NK-92 (cell line): ENCODE data around the gene B4GALT2.

Experiments
- DNase-seq: peaks from one replicate; lab custom pipeline; 2025; ENCODE audit not compliant: unreplicated experiment; lab: John Stamatoyannopoulos, UW

B4GALT2 gene

GRCh38 chr1:43969416-43969745, 9.6 kb upstream of the B4GALT2 start:
- no peak for DNase-seq

GRCh38 chr1:43969746-43970466, 9.1 kb upstream of the B4GALT2 start, which contains the start of gene DPH2:
Gene DPH2 (plus strand): TSS chr1:43970010. CDS start chr1:43970176, 166 bp downstream.
- DNase-seq, result peak; percentile 79

GRCh38 chr1:43970502-43970901, 8.5 kb upstream of the B4GALT2 start:
- DNase-seq, result no peak

GRCh38 chr1:43970911-43971310, 8.1 kb upstream of the B4GALT2 start:
- DNase-seq, result no peak

GRCh38 chr1:43971336-43971980, 7.6 kb upstream of the B4GALT2 start:
- no peak for DNase-seq

GRCh38 chr1:43973981-43974442, 5.0 kb upstream of the B4GALT2 start:
- no peak for DNase-seq

GRCh38 chr1:43974443-43975248, 4.4 kb upstream of the B4GALT2 start, which contains the start of gene ATP6V0B:
Gene ATP6V0B (plus strand): TSS chr1:43974960. CDS start chr1:43975041, 81 bp downstream.
- DNase-seq, result peak; percentile 48

- no peak for DNase-seq
Measured at GRCh38 chr1:43975249-43975961, 3.6 kb upstream of the B4GALT2 start.

GRCh38 chr1:43976045-43976444, 3.0 kb upstream of the B4GALT2 start:
- DNase-seq, result no peak

GRCh38 chr1:43976890-43977289, 2.1 kb upstream of the B4GALT2 start:
- no peak for DNase-seq

- DNase-seq, result no peak
Measured at GRCh38 chr1:43977376-43978263, 1.4 kb upstream of the B4GALT2 start.

GRCh38 chr1:43978264-43978550, 803 bp upstream of the B4GALT2 start:
- DNase-seq, result no peak

GRCh38 chr1:43979261-43979527, 184 bp downstream of the B4GALT2 start:
- DNase-seq, result no peak

GRCh38 chr1:43979528-43980254, 681 bp downstream of the B4GALT2 start:
- no peak for DNase-seq

GRCh38 chr1:43980255-43981134, 1.5 kb downstream of the B4GALT2 start:
- DNase-seq, result no peak

GRCh38 chr1:43981135-43981491, 2.1 kb downstream of the B4GALT2 start:
- no peak for DNase-seq

GRCh38 chr1:43981636-43982035, 2.6 kb downstream of the B4GALT2 start:
- DNase-seq, result no peak

- no peak for DNase-seq
Measured at GRCh38 chr1:43982241-43982640, 3.2 kb downstream of the B4GALT2 start.

GRCh38 chr1:43982808-43983207, 3.8 kb downstream of the B4GALT2 start:
- DNase-seq, result no peak
